ENCODE results near the gene SMIM14. TPM values are rescaled to one million over a fixed set of nuclear protein-coding genes. Genes with fewer than 3 reads are reported as not detected.

Gene SMIM14
- total and polyA plus RNA-seq, 2 of the 8 experiments (the other 6 are each of a cell fraction or from before 2014, with no cell fraction given): 29.1 to 31.0 TPM

GRCh38 chr4:39541987-39542610 lies 96.6 kb downstream of the SMIM14 start (continued):
- no peak for TF ChIP-seq CHD7 (IDR thresholded peaks at IDR 0.05; ENCODE audit: insufficient replicate concordance, low read length)
- 0 out of 2 replicates have a peak, but pooled peaks have one; percentile 28 for TF ChIP-seq CEBPB (IDR thresholded peaks at IDR 0.05; ENCODE audit: low read depth, low read length)
- TF ChIP-seq CHD2 (IDR thresholded peaks at IDR 0.05; ENCODE audit: low read length): no peak
